ENCODE results near the gene KDM4B. TPM values are rescaled to one million over a fixed set of nuclear protein-coding genes. Genes with fewer than 3 reads are reported as not detected.

KDM4B gene
- polyA plus RNA-seq, 3 donors = 6.4 to 22.7 (median 12.7) TPM

GRCh38 chr19:4933528-4933927 is 35.4 kb upstream of the KDM4B start:
- Mint-ChIP-seq H3K27ac (peak overlapping the region in 6 of 7 donors; percentile 31 to 73 (median 68)), H3K9me3 (peaks cover 0 to 1% (median 0%) of the 10 kb centered on the region in 7 donors), H3K4me1 (peaks cover 3% of the 10 kb centered on the region), H3K36me3 (peaks cover 60 to 95% of the 10 kb centered on the region in 2 donors), H3K27me3 (ENCODE audit: low read depth in 3 of 3) (peaks cover 0 to 1% (median 0%) of the 10 kb centered on the region in 3 donors), H3K4me3 (no peak overlapping the region)
- 20% methylated on average over 1 of the region's 7 CpGs for WGBS (ENCODE audit: insufficient coverage)
- no peak for TF ChIP-seq CTCF (IDR thresholded peaks at IDR 0.05)
- peaks cover 81% of the 10 kb centered on the region for H3K79me2 ChIP-seq (ENCODE audit: insufficient read depth, low read length)
- no peaks in the 10 kb centered on the region for H3K4me1 ChIP-seq (ENCODE audit: control insufficient read depth in 1 of 2, insufficient read depth in 2 of 2, low read length in 2 of 2)
- no peaks in the 10 kb centered on the region for H4K20me1 ChIP-seq (ENCODE audit: insufficient read depth, low read length)
- peak overlapping the region in 1 of 2 donors; percentile 53 for H3K27ac ChIP-seq (ENCODE audit: low read depth in 1 of 2, low read length in 2 of 2)
- H3K4me2 ChIP-seq (replicated peaks; ENCODE audit: extremely low read depth, low read length, poor library complexity, severe bottlenecking) = no peak overlapping the region
- H3K9me3 ChIP-seq (replicated peaks in 1 of 2; ENCODE audit: control insufficient read depth in 1 of 2, insufficient read depth in 1 of 2, low read length in 2 of 2) = no peaks in the 10 kb centered on the region
- no peaks in the 10 kb centered on the region for H3K27me3 ChIP-seq (ENCODE audit: control insufficient read depth in 2 of 2, insufficient read depth in 2 of 2, low read length in 2 of 2)
- no peak overlapping the region for H3K9ac ChIP-seq (ENCODE audit: insufficient read depth, low read length, poor library complexity, severe bottlenecking)
- intact Hi-C loops (cut with micrococcal nuclease) = no loop called here
- peaks cover 38 to 76% of the 10 kb centered on the region in 2 donors for H3K36me3 ChIP-seq (replicated peaks in 1 of 2; ENCODE audit: control insufficient read depth in 1 of 2, insufficient read depth in 2 of 2, low read length in 2 of 2)
- DNase-seq = no peak
- H3K4me3 ChIP-seq (replicated peaks in 1 of 3; ENCODE audit: low read depth in 2 of 3, low read length in 3 of 3) = no peak overlapping the region
- H2AFZ ChIP-seq (ENCODE audit: insufficient read depth, low read depth, low read length, poor library complexity, severe bottlenecking) = no peak overlapping the region

GRCh38 chr19:4935444-4935843 is 33.5 kb upstream of the KDM4B start:
- peak overlapping the region in 5 of 7 donors; percentile 31 to 74 (median 61) for H3K27ac Mint-ChIP-seq

More at GRCh38 chr19:4935444-4935843, 33.5 kb upstream of the KDM4B start:
- Histone ChIP-seq H2AFZ (ENCODE audit: insufficient read depth, low read depth, low read length, poor library complexity, severe bottlenecking) (no peak overlapping the region), H3K27me3 (ENCODE audit: control insufficient read depth in 2 of 2, insufficient read depth in 2 of 2, low read length in 2 of 2) (no peaks in the 10 kb centered on the region), H4K20me1 (ENCODE audit: insufficient read depth, low read length) (no peaks in the 10 kb centered on the region), H3K4me2 (replicated peaks; ENCODE audit: extremely low read depth, low read length, poor library complexity, severe bottlenecking) (no peak overlapping the region), H3K27ac (ENCODE audit: low read depth in 1 of 2, low read length in 2 of 2) (no peak overlapping the region), H3K79me2 (ENCODE audit: insufficient read depth, low read length) (peaks cover 83% of the 10 kb centered on the region), H3K4me1 (ENCODE audit: control insufficient read depth in 1 of 2, insufficient read depth in 2 of 2, low read length in 2 of 2) (no peaks in the 10 kb centered on the region), H3K9me3 (replicated peaks in 1 of 2; ENCODE audit: control insufficient read depth in 1 of 2, insufficient read depth in 1 of 2, low read length in 2 of 2) (no peaks in the 10 kb centered on the region), H3K4me3 (replicated peaks in 1 of 3; ENCODE audit: low read depth in 2 of 3, low read length in 3 of 3) (no peak overlapping the region), H3K36me3 (replicated peaks in 1 of 2; ENCODE audit: control insufficient read depth in 1 of 2, insufficient read depth in 2 of 2, low read length in 2 of 2) (peaks cover 30 to 72% of the 10 kb centered on the region in 2 donors), H3K9ac (ENCODE audit: insufficient read depth, low read length, poor library complexity, severe bottlenecking) (no peak overlapping the region)
- intact Hi-C loops (cut with micrococcal nuclease) = no loop called here
- no peaks in the 10 kb centered on the region for H3K27me3 Mint-ChIP-seq (ENCODE audit: low read depth in 3 of 3)
- WGBS (ENCODE audit: insufficient coverage) = 100% methylated on average over 4 of the region's 8 CpGs
- no peak for TF ChIP-seq CTCF (IDR thresholded peaks at IDR 0.05)
- H3K4me1 Mint-ChIP-seq = peaks cover 3% of the 10 kb centered on the region
- DNase-seq = no peak
- peaks cover 0 to 1% (median 0%) of the 10 kb centered on the region in 7 donors for H3K9me3 Mint-ChIP-seq
- peaks cover 56 to 93% of the 10 kb centered on the region in 2 donors for H3K36me3 Mint-ChIP-seq
- H3K4me3 Mint-ChIP-seq = no peak overlapping the region

Measured in CD14-positive monocyte (primary cell).